ENCODE results near the gene TNXB.

DNA sequence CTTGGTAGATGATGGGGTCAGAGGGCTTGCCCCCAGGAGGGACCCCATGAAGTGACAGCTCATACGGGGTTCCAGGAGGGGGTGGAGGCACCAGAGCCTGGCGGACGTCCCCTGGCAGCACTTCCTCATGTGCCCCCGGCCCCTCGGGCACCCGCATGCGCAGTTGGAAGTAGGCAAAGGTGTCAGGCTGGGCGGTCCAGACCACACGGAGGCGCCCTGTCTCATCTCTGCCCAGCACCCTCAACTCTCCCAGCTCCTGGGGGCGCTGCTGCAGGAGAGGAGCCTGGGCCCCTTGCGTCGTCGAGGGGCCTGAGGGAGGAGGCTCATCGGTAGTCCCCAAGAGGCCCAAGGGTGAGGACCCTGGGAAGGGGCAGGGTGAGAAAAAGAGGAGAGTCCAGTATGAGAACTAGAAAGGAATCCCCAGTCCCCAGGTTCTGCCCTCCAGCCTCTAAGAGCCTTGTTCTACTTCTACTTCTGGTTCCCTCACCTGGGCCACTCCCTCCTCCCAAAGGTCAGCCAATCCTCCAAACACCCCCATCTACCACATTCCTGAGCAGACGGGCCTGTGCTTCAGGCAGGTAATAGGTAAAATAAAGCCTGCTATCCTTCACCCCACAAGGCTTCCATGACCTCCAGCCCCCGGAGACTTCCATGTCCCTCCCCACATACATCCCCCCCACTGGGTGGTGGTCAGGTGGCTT, 23.2 kb downstream of the TNXB start:
- TF ChIP-seq CTCF (conservative IDR thresholded peaks at IDR 0.05; ENCODE audit: low read length): no peak
- TF ChIP-seq EZH2phosphoT487 (IDR thresholded peaks at IDR 0.05; ENCODE audit: borderline replicate concordance): no peak
